Activated naive CD8-positive, alpha-beta T cell treated with anti-CD3 and anti-CD28 coated beads for 36 hours (primary cell): ENCODE data around the gene GAL3ST2. TPM values are rescaled to one million over a fixed set of nuclear protein-coding genes. Genes with fewer than 3 reads are reported as not detected.
"Not testable (repeated sequence)": the region's sequence is repeated elsewhere in the genome, so short reads cannot be mapped to it uniquely, and the experiment has no call there.

Source experiments
- DNase-seq: peaks from one replicate; pipeline ENCODE4 v3.0.0; 2021
- H3K27ac Mint-ChIP-seq: one replicate; pipeline ENCODE4 v1.8.0; 2022; ENCODE audit warnings: mild to moderate bottlenecking, moderate library complexity, mixed read lengths
- H3K27me3 Mint-ChIP-seq: one replicate; pipeline ENCODE4 v1.8.0; 2022; ENCODE audit warnings: mild to moderate bottlenecking, mixed read lengths
- H3K36me3 Mint-ChIP-seq: one replicate; pipeline ENCODE4 v1.8.0; 2021; ENCODE audit warnings: mild to moderate bottlenecking, mixed read lengths
- H3K4me1 Mint-ChIP-seq: one replicate; pipeline ENCODE4 v1.8.0; 2021; ENCODE audit warnings: mixed read lengths
- H3K4me3 Mint-ChIP-seq: one replicate; pipeline ENCODE4 v1.8.0; 2022; ENCODE audit warnings: mild to moderate bottlenecking, moderate library complexity, mixed read lengths
- H3K9me3 Mint-ChIP-seq: one replicate; pipeline ENCODE4 v1.8.0; 2022; ENCODE audit warnings: mixed read lengths
- total RNA-seq, 2 experiments: library from RNA; stranded (reverse); gene quantifications; one replicate each; pipeline ENCODE4 v1.2.3, GENCODE V29; 2021

GAL3ST2 gene
- total RNA-seq, 2 experiments from 2014 or later = 0.31 TPM; not detected in 1

DNA sequence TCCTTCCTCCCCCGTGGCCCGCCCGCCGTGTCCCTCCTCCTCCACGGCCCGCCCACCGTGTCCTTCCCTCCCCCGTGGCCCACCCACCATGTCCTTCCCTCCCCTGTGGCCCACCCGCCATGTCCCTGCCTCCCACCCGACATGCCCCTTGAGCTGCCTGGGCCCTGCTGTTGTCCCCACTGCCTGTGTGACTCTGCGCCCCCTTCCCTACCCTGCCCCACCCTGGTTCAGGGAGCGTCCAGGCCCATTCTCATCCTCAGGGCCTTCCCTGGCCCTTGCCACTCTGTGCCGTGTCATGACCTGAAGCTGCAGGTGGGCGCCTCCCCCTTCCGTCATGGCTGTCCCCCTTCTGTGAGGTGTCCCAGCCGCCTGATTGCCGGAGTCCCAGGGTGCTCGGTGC is 21.5 kb upstream of the GAL3ST2 start:
- H3K4me1 Mint-ChIP-seq = no peaks in the 10 kb centered on the region

GRCh38 chr2:241755777-241756176 is 20.8 kb upstream of the GAL3ST2 start:
- Mint-ChIP-seq H3K27me3 (no peaks in the 10 kb centered on the region), H3K4me1 (no peaks in the 10 kb centered on the region), H3K36me3 (peaks cover 15% of the 10 kb centered on the region), H3K4me3 (no peak overlapping the region), H3K27ac (no peak overlapping the region), H3K9me3 (peaks cover 3% of the 10 kb centered on the region)
- no peak for DNase-seq

More for the DNA sequence above, 21.5 kb upstream of the GAL3ST2 start:
- no peak for DNase-seq
- H3K36me3 Mint-ChIP-seq = peaks cover 11% of the 10 kb centered on the region
- no peaks in the 10 kb centered on the region for H3K27me3 Mint-ChIP-seq
- H3K4me3 Mint-ChIP-seq = no peak overlapping the region
- no peak overlapping the region for H3K27ac Mint-ChIP-seq
- H3K9me3 Mint-ChIP-seq = peaks cover 2% of the 10 kb centered on the region

- Mint-ChIP-seq H3K27me3 (no peaks in the 10 kb centered on the region), H3K27ac (no peak overlapping the region), H3K4me1 (peaks cover 4% of the 10 kb centered on the region), H3K9me3 (peaks cover 6% of the 10 kb centered on the region), H3K4me3 (no peak overlapping the region), H3K36me3 (peaks cover 16% of the 10 kb centered on the region)
- DNase-seq = no peak
These were observed 17.4 kb upstream of the GAL3ST2 start for GRCh38 chr2:241759067-241759807.

DNA sequence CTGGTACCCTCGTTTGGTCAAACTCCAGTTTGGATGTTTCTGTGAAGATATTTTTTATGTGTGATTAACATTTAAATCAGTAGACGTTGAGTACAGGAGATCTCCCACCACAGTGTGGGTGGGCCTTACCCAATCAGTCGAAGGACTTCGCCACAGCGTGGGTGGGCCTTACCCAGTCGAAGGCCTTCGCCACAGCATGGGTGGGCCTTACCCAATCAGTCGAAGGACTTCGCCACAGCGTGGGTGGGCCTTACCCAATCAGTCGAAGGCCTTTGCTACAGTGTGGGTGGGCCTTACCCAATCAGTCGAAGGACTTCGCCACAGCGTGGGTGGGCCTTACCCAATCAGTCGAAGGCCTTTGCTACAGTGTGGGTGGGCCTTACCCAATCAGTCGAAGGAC is 16.7 kb upstream of the GAL3ST2 start:
- H3K9me3 Mint-ChIP-seq, H3K4me1 Mint-ChIP-seq, H3K27ac Mint-ChIP-seq, DNase-seq, H3K27me3 Mint-ChIP-seq, H3K4me3 Mint-ChIP-seq: not testable (repeated sequence)
- peaks cover 16% of the 10 kb centered on the region for H3K36me3 Mint-ChIP-seq

GRCh38 chr2:241760301-241760771 is 16.3 kb upstream of the GAL3ST2 start:
- Mint-ChIP-seq H3K36me3 (peaks cover 16% of the 10 kb centered on the region), H3K9me3 (peaks cover 6% of the 10 kb centered on the region), H3K4me1 (peaks cover 4% of the 10 kb centered on the region), H3K4me3 (no peak overlapping the region), H3K27ac (no peak overlapping the region), H3K27me3 (no peaks in the 10 kb centered on the region)
- no peak for DNase-seq

DNA sequence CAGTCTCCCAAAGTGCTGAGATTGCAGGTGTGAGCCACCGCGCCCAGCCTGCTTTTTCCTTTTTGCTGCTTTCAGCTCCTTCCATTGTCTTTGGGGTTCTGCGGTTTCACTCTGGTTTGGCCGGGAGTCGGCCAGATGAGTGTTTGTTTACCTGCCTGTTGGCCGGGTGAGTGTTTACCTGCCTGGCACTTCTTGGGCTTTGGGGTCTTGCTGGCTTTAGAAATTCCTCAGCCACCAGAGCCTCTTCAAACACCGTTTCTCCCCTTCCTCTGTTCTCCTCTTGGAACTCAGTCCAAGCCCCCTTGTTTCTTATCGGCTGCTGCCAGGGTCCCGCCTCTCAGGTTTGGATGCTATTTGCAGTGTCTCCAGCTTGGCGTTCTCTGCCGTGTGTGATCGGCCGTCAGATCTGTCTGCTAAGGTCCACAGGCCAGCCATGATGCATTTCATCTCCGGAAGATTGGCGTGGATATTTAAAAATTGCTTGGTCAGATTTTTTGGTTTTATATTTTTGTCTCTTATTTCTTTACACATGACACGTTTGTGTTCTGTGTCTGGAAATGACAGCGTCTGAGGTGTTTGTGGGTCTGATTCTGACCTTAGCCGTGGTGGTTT is 14.2 kb upstream of the GAL3ST2 start:
- peaks cover 4% of the 10 kb centered on the region for H3K4me1 Mint-ChIP-seq
- no peak overlapping the region for H3K27ac Mint-ChIP-seq
- no peak overlapping the region for H3K4me3 Mint-ChIP-seq
- H3K9me3 Mint-ChIP-seq = peaks cover 6% of the 10 kb centered on the region
- no peaks in the 10 kb centered on the region for H3K27me3 Mint-ChIP-seq
- peaks cover 16% of the 10 kb centered on the region for H3K36me3 Mint-ChIP-seq
- no peak for DNase-seq

DNA sequence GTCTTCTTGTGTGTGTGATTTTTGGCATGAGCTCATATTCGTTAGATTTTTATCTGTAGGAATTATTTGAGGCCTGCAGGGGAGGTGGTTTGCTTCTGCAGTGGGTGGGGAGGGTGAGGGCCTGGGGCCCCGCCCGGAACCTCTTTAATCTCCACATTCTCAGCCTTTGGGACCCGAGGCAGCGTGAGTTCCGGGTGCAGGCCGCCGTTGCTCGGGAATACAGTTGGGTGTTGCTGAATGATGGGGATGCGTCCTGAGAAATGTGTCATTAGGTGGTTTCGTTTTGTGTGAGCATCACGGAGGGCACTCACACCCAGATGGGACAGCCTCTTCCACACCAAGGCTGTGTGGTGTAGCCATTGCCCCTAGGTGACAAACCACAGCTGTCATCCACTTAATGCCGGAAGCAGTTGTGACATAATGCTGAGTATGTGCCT is 13.7 kb upstream of the GAL3ST2 start:
- Mint-ChIP-seq H3K36me3 (peaks cover 16% of the 10 kb centered on the region), H3K27ac (no peak overlapping the region), H3K9me3 (peaks cover 6% of the 10 kb centered on the region), H3K27me3 (no peaks in the 10 kb centered on the region), H3K4me3 (no peak overlapping the region), H3K4me1 (peaks cover 4% of the 10 kb centered on the region)
- DNase-seq = no peak

- H3K27ac Mint-ChIP-seq = no peak overlapping the region
- no peak overlapping the region for H3K4me3 Mint-ChIP-seq
- no peaks in the 10 kb centered on the region for H3K27me3 Mint-ChIP-seq
- H3K9me3 Mint-ChIP-seq = peaks cover 6% of the 10 kb centered on the region
- peaks cover 16% of the 10 kb centered on the region for H3K36me3 Mint-ChIP-seq
- no peak for DNase-seq
- peaks cover 4% of the 10 kb centered on the region for H3K4me1 Mint-ChIP-seq
These were observed 12.9 kb upstream of the GAL3ST2 start for GRCh38 chr2:241763551-241764274.

DNA sequence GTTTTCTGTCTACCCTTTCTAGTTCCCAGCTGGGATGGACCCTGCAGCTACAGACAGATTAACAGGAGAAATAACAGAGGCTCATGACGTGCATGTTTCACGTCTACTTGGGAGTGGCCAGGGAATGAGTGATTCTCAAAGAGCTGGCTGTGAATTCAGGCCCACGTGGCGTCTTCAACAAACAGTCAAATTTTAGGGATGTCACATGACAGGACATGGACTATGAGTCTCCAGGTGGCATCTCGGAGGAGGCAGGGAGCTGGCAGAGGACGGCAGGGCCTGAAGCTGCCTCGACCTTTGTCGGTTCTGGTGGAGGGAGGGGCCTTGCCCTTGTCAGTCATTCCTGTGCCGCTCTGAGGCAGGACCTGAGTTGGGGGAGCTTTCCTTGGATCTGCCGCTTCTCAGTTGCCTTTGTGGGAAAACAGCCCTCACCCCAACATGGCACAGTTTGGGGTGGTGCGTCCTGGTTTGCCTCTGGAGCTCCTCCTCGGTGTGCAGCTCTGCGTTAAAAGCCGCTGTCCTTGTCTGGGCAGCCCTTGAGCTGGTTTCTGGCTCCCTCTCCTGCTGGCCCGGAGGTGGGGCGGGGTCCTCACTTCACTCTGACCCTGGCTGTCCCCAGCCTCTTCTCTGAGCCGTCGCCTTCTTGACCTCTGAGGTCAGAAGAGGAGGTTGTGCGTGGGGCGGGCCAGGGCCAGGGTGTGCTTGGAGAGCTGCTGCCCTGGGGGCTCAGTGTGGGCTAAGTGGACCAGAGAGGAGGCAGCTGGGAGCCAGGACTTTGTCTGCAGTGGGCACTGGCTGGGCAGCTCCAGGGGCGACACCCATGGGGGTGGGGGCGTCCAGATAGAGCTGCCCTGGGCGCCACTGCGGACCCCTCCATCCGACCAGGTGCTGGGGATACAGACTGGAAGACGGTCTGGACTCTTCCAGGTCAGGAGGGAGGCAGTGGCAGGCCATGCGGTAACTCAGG is 12.1 kb upstream of the GAL3ST2 start:
- no peak for DNase-seq
- Mint-ChIP-seq H3K9me3 (peaks cover 6% of the 10 kb centered on the region), H3K4me1 (peaks cover 4% of the 10 kb centered on the region), H3K4me3 (no peak overlapping the region), H3K27ac (no peak overlapping the region), H3K27me3 (no peaks in the 10 kb centered on the region), H3K36me3 (peaks cover 10% of the 10 kb centered on the region)

DNA sequence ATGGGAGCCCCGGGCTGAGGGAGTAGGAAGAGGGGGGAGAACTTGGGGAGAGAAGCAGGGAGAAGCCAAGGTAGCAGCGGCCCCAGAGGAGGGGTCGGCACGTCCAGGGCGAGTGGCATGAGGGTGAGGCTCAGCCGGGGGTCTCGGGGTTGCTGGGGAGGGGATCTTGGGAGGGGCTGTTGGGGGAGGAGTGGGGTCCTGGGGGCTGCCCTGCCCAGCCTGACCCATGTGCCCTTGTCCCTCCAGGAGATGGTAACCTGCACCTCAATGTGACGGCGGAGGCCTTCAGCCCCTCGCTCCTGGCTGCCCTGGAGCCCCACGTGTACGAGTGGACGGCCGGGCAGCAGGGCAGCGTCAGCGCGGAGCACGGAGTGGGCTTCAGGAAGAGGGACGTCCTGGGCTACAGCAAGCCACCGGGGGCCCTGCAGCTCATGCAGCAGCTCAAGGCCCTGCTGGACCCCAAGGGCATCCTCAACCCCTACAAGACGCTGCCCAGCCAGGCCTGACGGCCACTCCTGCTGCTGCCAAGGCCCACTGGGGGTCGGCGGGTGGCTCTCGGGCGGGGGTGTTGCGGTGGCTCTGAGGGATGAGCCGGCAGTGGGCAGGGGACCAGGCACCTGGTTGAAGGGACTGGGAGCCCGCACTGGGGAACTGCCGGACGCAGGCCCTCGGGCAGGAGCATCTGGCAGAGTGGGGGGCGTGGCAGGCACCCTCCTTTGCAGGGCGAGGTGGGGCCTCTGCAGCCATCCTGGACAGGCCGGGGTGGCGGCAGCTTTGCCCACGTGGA is 9.0 kb upstream of the GAL3ST2 start:
- no peak for DNase-seq
- Mint-ChIP-seq H3K4me3 (no peak overlapping the region), H3K27ac (no peak overlapping the region), H3K27me3 (no peaks in the 10 kb centered on the region), H3K9me3 (no peaks in the 10 kb centered on the region), H3K4me1 (peaks cover 10% of the 10 kb centered on the region), H3K36me3 (no peaks in the 10 kb centered on the region)

- Mint-ChIP-seq H3K27me3 (no peaks in the 10 kb centered on the region), H3K36me3 (no peaks in the 10 kb centered on the region), H3K27ac (no peak overlapping the region), H3K4me1 (peaks cover 13% of the 10 kb centered on the region), H3K4me3 (no peak overlapping the region), H3K9me3 (no peaks in the 10 kb centered on the region)
- DNase-seq = no peak
These were observed 8.3 kb upstream of the GAL3ST2 start for GRCh38 chr2:241768251-241768711.

- H3K36me3 Mint-ChIP-seq = no peaks in the 10 kb centered on the region
- no peak overlapping the region for H3K27ac Mint-ChIP-seq
- no peak overlapping the region for H3K4me3 Mint-ChIP-seq
- no peak for DNase-seq
- H3K9me3 Mint-ChIP-seq = no peaks in the 10 kb centered on the region
- no peaks in the 10 kb centered on the region for H3K27me3 Mint-ChIP-seq
- peaks cover 13% of the 10 kb centered on the region for H3K4me1 Mint-ChIP-seq
These were observed 7.8 kb upstream of the GAL3ST2 start for GRCh38 chr2:241768850-241769249.

DNA sequence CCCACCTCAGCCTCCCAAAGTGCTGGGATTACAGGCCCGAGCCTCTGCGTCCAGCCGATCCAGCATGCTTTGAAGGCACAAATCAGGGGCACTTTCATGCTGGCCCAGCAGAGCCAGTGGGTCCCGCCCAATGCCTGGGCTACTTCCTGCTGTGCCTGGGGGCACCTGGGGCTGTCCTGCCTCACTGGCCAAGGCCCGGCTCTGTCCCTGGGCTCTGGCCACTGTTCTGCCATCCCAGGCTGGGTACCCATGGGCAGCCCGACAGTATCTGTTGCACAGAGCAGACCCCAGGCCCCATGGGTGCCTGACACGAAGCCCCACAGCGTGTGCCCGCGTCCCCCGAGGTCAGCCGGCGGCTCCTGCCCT is 6.8 kb upstream of the GAL3ST2 start:
- H3K9me3 Mint-ChIP-seq = no peaks in the 10 kb centered on the region
- H3K36me3 Mint-ChIP-seq = no peaks in the 10 kb centered on the region
- DNase-seq = no peak
- no peaks in the 10 kb centered on the region for H3K27me3 Mint-ChIP-seq
- H3K27ac Mint-ChIP-seq = no peak overlapping the region
- peaks cover 13% of the 10 kb centered on the region for H3K4me1 Mint-ChIP-seq
- no peak overlapping the region for H3K4me3 Mint-ChIP-seq
